RPMI7951 (cell line): ENCODE measurements around the gene MOGAT3. TPM values are rescaled to one million over a fixed set of nuclear protein-coding genes. Genes with fewer than 3 reads are reported as not detected.

ENCODE experiments used
- DNase-seq: peaks from one replicate; pipeline ENCODE4 v3.0.0-alpha.2; 2012; ENCODE audit warnings: low read depth
- total RNA-seq: library from RNA; depleted of rRNA; stranded (reverse); fragments of >200 nt; shearing (Covaris generic); gene quantifications from 2 replicates; pipeline ENCODE4 v1.2.3, GENCODE V29; 2014; rRNA removed

The MOGAT3 gene, protein sequence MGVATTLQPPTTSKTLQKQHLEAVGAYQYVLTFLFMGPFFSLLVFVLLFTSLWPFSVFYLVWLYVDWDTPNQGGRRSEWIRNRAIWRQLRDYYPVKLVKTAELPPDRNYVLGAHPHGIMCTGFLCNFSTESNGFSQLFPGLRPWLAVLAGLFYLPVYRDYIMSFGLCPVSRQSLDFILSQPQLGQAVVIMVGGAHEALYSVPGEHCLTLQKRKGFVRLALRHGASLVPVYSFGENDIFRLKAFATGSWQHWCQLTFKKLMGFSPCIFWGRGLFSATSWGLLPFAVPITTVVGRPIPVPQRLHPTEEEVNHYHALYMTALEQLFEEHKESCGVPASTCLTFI
- total RNA-seq = not detected in 2 replicates

DNA sequence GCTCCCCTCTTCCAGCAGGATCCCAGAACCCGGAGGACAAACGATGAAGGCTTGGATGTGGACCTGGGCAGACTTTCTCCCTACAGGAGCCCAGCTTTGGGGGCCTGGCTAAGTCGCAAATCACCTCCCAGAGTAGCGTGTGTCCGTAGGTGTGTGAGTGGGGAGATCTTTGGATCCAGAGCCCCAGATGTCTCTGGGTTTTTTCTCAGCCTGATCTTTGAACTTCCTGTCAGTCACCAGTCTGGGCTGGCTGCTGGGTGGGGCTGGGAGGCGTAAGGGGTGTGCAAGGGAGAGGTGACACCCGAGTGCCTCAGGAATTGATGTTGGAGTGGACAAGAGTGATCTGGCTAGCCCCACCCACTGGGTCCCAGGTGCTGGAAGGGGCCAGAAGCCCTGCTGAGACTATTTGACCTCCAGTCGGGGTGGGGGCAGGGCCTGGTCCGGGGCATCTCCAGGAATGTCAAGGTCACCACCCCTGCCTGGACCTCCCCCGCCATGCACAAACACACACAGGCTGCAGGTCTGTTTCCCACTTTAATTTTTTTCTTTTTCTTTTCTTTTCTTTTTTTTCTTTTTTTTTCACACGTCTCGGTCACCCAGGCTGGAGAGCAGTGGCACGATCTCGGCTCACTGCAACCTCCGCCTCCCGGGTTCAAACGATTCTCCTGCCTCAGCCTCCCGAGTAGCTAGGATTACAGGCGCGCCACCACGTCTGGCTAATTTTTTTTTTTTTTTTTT is at the start of gene MOGAT3:
Gene MOGAT3, minus strand, starts transcription at position 175 of the 738 bp plus-strand sequence. CDS start 182 bp downstream, outside the sequence.
- DNase-seq = no peak

DNA sequence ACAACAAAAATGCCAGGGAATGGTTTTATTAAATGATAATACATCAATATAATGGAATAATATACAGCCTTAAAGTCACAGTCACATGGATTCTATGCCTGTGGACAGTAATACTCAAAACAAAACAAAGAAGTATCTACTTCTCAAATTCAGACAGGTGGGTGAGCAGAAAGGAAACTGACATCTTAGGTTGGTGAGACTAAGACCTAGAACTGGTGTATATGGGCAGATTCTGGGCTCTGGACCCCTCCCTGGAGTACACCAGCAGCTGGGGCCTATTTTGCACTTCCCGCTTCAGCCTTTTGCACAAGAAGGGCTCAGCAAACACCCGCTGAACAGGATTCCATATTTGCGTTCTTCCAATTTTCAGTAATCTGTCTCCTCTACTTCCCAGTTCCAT is 49.5 kb upstream of the MOGAT3 start:
- DNase-seq = no peak

DNA sequence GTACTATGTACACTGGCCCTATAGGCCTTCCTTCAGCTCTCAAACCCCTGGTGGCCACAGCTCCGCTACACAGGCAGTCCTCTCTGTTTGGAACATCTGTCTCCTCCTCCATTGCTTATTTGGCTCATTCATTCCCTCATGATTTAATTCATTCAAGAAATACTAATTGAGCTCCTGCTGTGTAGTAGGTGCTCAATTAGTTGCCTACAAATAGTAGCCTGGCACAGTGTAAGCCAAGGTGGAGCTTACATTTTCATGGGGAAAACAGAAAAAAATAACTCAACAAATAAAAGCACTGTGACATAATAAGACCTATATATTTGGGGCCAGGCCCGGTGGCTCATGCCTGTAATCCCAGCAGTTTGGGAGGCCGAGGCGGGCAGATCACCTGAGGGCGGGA is 47.4 kb upstream of the MOGAT3 start:
- no peak for DNase-seq

DNA sequence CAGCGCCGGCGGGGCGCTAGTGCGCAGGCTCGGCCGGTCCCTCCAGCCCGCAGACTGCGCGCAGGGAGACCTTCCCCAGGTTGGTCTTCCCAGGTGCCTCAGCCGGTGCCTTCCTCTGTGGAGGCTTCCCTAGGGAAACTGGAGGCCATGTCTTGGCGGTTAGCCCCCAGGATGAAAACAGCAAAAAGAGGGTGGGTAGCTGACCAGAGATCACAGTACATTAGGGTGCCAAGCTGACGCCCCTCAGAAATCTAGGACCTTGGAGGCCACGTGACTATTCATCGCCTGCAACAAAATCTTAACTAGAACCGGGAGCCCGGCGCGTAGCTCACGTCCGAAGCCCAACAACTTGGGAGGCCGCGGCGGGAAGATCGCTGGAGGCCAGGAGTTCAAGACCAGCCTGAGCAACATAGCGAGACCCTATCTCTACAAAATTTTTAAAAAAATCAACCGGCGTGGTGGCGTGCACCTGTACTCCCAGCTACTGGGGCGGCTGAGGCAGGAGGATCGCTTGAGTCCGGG is 44.4 kb upstream of the MOGAT3 start:
- DNase-seq = no peak

DNA sequence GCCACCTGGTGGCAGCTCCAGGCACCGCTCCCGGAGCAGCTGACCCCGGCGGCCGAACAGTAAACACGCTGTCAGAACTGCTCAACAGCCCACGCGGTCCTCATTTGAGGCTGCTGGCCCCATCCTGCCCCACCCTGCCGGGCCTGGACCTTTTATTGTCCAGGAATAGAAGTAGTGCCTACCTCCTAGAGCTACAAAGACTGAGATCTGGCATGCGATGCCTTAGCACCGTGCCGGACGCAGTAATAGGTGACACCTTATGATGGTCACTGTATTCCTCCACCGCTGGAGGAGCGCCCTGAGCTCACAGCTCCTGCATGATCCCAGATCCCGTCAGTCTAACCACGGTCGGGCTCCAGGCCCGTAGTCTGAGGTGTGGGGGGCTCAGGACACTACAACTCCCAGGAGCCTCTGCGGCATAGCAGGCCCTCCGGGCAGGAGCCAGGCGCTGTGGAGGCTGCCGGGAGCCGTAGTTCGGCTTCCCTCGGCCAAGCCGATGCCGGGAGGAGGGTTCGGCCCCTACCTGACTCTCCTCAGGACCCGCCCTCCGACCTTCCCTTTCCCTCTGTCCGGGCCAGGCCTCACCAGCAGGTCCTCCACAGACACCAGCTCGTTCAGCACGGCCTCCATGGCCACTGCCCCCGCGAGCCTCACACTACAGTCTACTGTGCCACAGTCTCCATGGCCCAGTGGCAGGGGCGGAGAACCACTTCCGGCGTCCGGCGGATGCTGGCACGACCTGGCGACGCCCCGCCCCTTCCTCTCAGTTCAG is 43.7 kb upstream of the MOGAT3 start, which contains the start of gene FIS1:
Gene FIS1, minus strand, starts transcription at position 707 of the 772 bp plus-strand sequence. Its CDS starts 77 bp downstream, at position 630.
- peak; percentile 89 for DNase-seq

DNA sequence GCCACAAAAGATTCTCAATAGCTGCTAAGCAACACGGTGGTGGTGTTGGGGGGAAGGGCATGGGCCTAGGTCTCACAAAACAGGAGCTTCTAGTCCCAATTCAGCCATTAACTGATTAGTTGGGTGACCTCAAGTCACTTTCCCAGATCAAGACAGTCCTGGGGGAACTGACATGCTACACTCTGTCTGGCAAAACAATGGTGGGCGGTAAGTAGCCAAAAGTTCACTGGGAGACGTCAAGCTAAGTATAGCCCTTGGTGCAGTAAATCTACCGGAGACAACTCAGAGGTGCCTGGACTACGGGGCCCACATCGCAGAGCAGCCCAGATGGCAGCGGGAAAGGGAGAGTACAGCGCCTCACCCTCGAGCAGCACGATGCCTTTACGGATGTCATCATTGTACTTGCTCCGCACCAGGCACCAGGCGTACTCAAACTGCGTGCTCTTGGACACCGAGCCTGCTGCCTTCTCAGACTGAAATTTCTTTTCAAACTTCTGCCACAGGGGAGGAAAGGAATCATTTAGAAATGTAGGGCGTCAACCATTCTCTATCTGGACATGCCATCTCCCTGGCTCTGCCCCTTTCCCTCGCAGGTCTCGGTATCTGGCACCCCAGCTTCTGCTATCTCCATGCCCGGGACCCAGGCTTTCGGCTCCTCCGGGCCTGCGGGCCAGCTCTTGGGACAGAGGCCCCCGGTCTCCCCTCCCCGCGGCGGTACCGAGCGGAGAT is 43.0 kb upstream of the MOGAT3 start:
- DNase-seq = no peak

DNA sequence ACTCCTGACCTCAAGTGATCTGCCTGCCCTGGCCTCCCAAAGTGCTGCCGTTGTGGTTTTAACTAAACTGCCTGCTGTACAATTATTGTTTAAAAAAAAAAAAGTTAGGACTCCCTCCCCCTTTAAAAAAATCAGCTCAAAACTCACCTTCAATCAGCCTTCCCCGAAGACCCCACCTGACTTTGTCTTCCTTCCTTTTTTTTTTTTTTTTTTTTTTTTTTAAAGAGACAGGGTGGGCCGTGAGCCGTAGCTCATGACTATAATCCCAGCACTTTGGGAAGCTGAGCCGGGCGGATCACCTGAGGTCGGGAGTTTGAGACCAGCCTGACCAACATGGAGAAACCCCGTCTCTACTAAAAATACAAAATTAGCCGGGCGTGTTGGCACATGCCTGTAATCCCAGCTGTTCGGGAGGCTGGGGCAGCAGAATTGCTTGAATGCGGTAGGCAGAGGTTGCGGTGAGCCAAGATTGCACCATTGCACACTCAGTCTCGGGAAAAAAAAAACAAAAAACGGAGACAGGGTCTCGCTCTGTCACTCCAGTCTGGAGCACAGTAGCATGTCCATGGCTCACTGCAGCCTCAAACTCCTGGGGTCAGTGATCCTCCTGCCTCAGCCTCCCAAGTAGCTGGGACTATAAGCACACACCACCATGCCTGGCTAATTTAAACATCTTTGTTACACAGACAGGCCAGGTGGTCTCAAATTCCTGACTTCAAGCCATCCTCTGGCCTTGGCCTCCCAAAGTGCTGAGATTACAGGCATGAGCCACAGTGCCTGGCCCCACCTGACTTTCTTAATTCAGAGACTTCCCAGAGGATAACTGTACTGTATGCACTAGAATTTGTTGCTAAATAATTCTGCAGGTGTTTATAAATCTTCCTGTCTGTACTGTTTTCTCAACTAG is 40.9 kb upstream of the MOGAT3 start:
- no peak for DNase-seq

DNA sequence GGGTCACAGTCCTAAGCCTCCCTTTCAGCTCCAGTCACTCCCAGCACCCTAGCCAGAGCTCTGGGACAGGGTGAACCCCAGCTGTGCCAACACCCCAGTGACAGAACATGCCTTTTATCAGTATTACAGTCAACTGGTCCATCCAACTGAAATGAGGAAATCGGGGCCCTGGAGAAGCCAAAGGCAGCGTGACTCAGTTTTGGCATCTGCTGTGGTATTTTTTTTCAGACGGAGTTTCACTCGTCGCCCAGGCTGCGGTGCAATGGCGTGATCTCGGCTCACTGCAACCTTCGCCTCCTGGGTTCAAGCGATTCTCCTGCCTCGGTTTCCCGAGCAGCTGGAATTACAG is 40.2 kb upstream of the MOGAT3 start:
- no peak for DNase-seq

DNA sequence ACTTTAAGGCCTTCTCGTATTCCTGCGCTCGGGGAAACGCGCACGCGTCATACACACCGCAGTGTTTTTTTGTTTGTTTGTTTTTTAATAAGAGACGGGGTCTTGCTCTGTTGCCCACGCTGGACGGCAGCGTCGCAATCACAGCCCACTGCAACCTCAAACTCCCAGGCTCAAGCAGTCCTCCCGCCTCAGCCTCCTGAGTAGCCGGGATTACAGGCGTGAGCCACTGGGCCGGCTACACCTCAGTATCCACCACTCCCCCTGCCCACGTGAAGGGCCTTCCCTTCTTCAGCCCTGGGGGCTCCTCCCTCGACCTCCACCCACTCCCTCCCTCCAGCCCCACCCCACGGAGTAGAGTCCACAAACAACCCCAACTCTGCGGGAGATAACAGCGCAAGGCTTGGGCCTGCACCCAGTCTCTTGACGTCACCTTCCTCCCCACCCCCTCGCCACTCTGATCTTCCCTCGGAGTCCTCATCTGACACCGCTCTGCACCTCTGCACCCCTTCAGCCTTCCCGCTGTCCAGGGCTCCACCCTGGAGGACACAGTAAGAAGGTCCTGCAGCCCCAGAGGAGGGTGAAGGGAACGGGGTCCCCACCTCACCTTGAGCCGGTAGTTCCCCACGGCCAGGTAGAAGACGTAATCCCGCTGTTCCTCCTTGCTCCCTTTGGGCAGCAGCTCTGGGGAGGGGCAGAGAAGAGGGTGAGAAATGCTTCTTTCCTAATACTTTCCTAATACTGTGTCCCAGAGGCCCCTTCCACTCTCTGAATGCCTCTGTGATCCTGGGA is 39.6 kb upstream of the MOGAT3 start:
- DNase-seq = no peak

DNA sequence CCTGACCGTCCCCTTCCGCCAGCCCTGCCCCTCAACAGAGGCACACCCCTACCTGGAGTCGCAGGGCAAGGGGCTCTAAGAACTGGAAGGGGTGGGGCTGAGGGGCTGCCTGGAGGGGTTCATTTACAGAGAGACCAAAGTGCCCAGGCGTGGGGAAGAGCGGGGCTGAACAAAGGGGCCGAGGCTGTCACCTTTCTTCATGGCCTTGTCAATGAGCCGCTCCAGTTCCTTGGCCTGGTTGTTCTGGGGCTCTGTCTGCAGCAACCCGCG is 39.0 kb upstream of the MOGAT3 start:
- no peak for DNase-seq

DNA sequence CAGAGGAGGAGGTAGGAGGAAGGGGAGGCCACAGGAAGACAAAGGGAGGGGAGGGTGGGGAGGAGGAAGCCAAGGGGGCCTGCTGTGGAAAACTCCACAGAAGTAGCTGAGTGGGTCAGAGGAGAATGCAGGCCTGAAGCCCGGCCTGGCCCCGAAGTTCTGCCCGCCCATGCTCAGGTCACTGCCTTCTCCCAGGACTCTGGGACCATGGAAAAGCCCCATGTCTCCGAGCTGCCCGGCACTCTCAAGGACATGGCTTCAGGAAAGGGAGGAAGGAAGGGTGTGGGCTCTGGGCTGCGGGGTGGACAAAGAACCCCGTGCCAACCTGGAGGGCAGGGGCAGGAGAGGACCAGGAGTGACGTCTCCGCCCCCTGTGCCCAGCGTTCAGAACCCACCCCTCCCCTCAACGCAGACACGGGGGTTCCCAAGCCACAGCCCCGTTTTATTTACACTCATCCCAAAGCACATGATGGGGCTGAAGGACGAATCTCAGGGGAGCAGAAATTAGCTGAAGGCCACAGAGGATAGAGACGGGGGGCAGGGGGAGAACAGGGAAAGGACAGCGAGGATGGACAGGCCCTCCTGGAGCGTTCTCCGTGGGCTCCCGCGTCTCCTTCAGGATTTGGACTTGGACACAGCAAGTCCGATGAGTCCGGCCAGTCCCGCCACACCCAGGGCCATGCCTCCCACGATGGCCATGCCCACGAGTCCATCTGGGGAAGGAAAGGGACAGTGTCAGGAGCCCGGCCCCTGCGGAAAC is 38.5 kb upstream of the MOGAT3 start:
- no peak for DNase-seq

DNA sequence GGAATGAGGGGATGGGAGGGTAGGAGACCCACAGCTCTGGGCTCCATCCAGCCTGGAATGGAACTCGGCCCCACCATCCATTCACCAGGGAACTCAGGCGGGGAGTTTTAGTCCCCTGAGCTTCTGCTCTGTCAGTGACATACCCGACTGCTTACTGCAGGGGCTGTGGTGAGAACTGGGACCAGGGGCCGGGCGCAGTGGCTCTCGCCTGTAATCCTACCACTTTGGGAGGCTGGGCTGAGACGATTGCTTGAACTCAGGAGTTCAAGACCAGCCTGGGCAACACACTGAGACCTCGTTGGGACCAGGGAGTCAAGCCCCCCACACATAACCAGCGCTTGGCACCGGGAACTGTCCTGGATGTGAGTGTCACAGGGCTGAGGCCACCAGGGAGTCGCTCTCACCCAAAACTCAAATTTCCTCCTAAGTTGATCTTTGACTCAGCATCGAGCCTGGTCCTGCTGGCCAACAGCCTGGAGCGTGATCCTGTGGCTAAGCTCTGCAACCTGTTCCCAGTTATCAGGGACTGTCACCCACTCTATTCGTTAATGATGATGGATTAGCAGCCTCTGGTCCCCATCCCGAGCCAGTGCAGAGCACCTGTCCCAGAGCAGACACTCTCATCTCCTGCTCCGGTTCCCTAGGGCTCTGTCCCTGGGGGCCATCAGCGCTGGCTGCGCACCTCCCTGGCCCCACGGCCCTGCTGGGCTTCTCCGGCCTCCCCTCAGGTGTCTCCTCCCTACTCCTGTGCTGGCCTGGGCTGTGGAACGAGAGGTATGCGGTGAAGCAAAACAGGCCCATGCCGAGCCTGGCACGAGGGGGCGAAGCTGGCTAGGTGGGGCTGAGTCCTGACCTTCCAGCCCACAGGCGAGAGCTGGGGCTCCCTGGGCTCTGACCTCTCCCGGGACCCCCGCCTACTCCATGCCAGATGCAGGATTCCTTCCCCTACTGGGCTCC is 37.7 kb upstream of the MOGAT3 start:
- DNase-seq = no peak

DNA sequence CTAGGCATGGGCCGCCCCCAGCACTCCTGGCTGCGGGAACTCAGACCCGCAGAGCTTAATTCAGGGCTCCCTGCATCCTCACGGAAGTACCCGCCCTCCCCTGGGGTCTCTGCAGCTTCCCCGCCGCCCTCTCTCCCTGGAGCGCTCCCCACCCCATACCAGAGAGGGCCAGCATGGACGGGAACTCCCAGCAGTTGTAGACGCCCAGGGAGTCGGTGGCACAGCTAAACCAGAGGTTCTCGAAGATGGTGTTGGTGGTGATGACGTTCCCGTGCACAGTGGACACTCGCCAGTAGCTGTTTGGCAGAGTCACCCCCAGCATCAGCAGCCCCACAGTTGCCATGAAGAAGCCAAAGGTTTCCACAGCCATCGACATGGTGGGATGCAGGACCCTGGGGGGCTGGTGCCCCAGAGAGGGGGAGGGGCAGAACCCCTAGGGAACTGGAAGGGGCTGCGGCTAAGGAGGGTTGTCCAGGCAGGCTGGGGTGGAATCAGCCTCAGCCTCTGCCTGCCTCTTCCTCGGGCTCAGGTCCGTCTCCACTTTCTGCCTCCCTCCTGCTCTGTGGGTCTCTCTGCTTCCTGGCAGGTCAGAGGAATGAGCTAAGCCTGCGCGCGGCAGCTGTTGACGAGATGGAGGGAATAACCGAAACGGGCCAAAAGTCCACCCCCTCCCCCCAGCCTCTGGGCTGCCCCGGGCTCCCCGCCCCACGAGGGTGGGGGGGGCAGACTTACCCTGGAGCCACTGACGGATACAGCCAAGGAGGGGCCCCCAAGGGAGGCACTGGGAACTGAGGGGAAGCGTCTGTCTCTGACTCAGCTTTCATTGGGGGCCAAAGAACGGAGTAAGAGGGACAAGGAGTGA is 36.6 kb upstream of the MOGAT3 start, which contains the start of gene CLDN15:
Gene CLDN15, minus strand, starts transcription at position 597 of the 862 bp plus-strand sequence. Its CDS starts 221 bp downstream, at position 376.
- no peak for DNase-seq

DNA sequence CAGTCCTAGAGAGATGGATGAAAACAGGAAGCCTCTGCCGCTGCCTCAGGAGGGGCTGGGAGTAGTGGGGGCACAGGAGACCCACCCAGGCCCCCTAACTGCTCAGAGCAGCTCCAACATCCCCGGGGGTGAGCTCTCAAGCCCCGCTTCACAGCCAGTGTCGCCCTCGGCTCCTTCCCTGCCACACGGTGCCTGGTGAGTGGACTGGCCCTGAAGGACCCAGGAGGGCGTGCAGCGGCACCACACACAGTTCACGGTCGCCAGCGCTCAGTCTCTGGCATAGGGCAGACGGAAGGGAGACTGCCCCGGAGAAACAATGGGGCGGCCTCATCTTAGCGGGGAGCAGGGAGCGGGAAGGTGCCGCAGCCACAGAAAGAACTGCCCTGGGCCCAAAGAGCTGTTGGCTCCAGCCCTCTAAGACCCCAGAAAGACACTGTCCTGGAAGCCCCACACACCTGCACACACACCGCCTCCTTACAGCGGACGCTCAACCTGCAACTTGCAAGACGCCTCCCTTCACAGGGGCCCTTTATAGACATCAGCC is 35.5 kb upstream of the MOGAT3 start:
- DNase-seq = no peak

DNA sequence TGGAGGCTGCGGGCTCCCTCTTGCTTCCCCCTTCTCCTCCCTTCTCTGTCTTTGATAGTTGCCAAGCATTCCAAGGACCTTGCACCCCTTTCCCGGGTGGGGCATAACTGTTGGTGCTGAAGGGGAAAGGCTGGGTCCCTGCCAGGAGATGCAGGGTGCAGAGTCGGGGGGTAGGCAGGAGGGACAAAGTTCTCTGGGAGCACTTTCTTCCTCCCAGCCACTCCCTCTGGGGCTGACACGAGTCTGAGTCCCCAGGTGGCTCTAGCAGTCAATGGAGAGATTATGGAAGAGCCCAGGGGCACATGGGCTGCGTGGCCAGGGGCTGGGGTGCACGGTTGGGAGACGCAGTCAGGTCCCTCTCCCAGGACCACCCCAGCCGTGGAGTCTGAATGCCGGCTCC is 34.7 kb upstream of the MOGAT3 start:
- DNase-seq = no peak

DNA sequence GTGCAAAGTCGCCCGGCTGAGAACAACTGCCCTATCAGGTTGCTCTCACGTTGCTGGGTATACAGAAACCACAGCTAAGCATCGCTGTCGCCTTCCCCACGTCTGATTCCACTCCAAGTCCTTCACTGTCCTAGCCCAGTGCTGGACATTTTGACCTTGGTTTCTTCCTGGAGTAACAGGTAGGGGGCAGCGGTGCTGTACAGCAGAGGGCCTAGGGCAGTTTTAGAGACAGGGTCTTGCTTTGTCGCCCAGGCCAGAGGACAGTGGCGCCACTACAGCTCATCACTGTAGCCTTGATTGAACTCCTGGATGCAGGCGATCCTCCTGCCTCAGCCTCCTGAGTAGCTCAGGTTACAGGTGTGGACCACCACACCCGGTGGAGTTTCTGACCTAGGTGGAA is 34.2 kb upstream of the MOGAT3 start:
- DNase-seq = no peak

DNA sequence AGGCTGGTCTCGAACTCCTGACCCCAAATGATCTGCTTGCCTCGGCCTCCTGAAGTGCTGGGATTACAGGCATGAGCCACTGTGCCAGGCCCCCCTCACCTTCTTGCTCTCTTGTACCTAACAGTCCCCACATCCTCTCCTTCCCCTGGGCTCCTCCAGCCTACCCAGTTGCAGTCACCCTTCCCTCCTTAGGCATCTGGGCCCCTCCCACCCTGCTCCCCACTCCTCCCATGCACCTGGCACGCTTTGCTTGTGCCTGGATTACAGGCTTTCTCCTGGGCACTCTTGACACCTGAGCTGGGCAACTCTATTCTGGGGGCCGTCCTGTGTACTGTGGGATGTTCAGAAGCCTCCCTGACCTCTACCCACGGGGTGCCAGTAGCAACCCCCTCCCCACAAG is 33.8 kb upstream of the MOGAT3 start:
- no peak for DNase-seq
